ENCODE measurements around the gene ZNF569.
A peak's percentile ranks its signal among the peaks of the same experiment; 100 is the strongest.

DNA sequence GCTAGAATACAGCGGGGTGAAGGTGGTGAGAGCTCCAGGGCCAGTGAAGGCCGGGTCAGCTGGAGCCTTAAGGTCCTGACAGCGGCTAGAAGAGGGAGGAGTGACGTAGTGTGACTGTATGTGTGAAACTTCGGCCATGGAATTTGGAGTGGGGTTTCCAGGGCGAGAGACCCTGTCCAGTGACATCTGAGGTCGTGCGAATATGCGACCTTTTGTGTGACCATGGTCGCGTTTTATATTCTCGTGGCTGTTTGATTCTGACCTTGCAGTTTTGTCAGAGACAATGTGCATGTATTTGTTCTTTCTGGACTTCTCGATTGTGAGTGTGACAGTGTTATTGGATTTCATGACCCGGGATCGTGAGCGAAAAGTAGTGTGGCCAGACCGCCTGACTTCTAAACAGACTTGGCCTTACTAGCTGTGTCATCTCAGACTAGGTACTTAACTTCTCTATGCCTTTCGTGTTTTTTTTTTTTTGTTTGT is 405 bp upstream of the ZNF569 start:
- TF ChIP-seq, protein P1, sequence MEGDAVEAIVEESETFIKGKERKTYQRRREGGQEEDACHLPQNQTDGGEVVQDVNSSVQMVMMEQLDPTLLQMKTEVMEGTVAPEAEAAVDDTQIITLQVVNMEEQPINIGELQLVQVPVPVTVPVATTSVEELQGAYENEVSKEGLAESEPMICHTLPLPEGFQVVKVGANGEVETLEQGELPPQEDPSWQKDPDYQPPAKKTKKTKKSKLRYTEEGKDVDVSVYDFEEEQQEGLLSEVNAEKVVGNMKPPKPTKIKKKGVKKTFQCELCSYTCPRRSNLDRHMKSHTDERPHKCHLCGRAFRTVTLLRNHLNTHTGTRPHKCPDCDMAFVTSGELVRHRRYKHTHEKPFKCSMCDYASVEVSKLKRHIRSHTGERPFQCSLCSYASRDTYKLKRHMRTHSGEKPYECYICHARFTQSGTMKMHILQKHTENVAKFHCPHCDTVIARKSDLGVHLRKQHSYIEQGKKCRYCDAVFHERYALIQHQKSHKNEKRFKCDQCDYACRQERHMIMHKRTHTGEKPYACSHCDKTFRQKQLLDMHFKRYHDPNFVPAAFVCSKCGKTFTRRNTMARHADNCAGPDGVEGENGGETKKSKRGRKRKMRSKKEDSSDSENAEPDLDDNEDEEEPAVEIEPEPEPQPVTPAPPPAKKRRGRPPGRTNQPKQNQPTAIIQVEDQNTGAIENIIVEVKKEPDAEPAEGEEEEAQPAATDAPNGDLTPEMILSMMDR (IDR thresholded peaks at IDR 0.05): peak in 1 of 6 experiments; percentile 3
- TF ChIP-seq POLR2A (IDR thresholded peaks at IDR 0.05): no peak

Measured in esophagus squamous epithelium (tissue), 4 donors.